ENCODE data around the gene IPO11.

DNA sequence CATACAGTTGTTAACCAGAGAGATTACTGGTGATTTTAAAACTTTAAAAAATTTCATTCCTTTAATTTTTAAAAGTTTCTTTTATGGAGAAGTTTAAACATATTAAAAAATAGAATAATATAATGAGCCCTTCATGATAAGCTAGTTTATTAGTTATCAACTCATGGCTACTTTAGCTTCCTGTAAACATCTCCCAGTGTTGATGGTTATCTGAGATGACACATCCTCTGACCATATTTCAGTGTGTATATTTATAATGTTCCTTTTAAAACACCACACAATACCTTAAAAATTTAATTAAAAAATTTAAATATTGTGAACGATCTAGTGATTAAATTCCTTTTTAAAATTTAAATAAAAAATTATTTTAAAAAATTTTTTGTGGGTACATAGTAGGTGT, 74.1 kb downstream of the IPO11 start:
- TF ChIP-seq, protein P1, sequence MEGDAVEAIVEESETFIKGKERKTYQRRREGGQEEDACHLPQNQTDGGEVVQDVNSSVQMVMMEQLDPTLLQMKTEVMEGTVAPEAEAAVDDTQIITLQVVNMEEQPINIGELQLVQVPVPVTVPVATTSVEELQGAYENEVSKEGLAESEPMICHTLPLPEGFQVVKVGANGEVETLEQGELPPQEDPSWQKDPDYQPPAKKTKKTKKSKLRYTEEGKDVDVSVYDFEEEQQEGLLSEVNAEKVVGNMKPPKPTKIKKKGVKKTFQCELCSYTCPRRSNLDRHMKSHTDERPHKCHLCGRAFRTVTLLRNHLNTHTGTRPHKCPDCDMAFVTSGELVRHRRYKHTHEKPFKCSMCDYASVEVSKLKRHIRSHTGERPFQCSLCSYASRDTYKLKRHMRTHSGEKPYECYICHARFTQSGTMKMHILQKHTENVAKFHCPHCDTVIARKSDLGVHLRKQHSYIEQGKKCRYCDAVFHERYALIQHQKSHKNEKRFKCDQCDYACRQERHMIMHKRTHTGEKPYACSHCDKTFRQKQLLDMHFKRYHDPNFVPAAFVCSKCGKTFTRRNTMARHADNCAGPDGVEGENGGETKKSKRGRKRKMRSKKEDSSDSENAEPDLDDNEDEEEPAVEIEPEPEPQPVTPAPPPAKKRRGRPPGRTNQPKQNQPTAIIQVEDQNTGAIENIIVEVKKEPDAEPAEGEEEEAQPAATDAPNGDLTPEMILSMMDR (IDR thresholded peaks at IDR 0.05; ENCODE audit: low read length), result no peak
- TF ChIP-seq EZH2 (IDR thresholded peaks at IDR 0.05; ENCODE audit: borderline replicate concordance, low read length), result no peak

All from OCI-LY1 (cell line).